Measurements from ENCODE around the gene KRT85. TPM values are rescaled to one million over a fixed set of nuclear protein-coding genes. Genes with fewer than 3 reads are reported as not detected.
A peak's percentile ranks its signal among the peaks of the same experiment; 100 is the strongest.

KRT85 gene
- total RNA-seq (2021) (not detected in 2 replicates), Bru-seq, nascent RNA (not detected), BruChase-seq, experiment 1, labeled RNA remaining after a 2-hour chase (not detected), BruChase-seq, experiment 2, labeled RNA remaining after a 6-hour chase (not detected)
- long read RNA-seq: 0 reads

DNA sequence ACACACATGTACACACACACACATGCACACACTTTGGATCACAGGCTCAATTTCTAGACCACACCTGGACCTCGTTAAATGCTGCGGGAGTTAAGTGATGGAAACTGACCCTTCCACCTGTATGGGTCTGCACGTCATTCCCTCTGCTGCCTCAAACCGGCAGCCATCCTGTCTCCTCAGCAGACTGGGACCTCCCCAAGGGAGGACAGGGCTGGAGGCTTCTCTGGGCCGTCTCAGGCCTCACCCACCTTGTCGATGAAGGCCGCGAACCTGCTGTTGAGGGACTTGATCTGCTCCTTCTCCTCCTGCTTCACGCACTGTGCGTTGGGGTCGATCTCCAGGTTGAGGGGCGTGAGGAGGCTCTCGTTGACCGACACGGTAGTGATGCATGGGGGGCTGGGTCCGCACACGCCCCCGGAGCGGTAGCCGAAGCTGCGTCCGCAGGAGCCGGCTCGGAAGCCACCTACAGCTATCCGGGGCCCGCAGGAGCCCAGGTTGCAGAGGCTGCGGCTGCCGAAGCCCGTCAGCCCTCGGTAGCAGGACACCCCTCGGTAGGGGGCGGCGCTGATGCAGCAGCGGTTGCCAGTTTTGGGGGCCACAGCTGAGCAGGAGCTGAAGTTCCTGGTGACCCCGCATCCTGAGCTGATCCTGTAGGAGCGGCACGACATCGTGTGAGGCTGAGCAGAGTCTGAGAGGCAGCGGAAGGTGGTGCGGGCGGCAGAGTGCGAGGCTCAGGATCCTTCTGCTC, at the start of gene KRT85:
KRT85 (minus strand) TSS at position 744 of the 748 bp plus-strand sequence; CDS start at position 668, 76 bp downstream.
- no peak within 1 kb of the TSS for H3K27ac ChIP-seq (ENCODE audit: low read depth, low read length, poor library complexity, severe bottlenecking)
- intact Hi-C loops (cut with micrococcal nuclease; ENCODE audit: unreplicated experiment): no loop called here
- no peaks in the 10 kb centered on the region for H3K27me3 ChIP-seq (replicated peaks; ENCODE audit: insufficient read depth, low read depth, low read length, poor library complexity)
- H3K4me1 ChIP-seq (ENCODE audit: insufficient read depth, low read length, poor library complexity, severe bottlenecking): no peaks in the 10 kb centered on the region
- POLR2A ChIA-PET (ENCODE audit: low non-redundant PET): no interaction called here
- no peak within 1 kb of the TSS for H3K4me3 ChIP-seq (ENCODE audit: low read depth, low read length, poor library complexity, severe bottlenecking)
- BruUV-seq (replicated peaks): no TSS peak
- no peak for DNase-seq (ENCODE audit: low spot score)
- TF ChIP-seq EZH2 (IDR thresholded peaks at IDR 0.05; ENCODE audit: borderline replicate concordance, low read depth, low read length, poor library complexity, severe bottlenecking): no peak
- TF ChIP-seq, protein P1, sequence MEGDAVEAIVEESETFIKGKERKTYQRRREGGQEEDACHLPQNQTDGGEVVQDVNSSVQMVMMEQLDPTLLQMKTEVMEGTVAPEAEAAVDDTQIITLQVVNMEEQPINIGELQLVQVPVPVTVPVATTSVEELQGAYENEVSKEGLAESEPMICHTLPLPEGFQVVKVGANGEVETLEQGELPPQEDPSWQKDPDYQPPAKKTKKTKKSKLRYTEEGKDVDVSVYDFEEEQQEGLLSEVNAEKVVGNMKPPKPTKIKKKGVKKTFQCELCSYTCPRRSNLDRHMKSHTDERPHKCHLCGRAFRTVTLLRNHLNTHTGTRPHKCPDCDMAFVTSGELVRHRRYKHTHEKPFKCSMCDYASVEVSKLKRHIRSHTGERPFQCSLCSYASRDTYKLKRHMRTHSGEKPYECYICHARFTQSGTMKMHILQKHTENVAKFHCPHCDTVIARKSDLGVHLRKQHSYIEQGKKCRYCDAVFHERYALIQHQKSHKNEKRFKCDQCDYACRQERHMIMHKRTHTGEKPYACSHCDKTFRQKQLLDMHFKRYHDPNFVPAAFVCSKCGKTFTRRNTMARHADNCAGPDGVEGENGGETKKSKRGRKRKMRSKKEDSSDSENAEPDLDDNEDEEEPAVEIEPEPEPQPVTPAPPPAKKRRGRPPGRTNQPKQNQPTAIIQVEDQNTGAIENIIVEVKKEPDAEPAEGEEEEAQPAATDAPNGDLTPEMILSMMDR (conservative IDR thresholded peaks at IDR 0.05; ENCODE audit: low read depth, low read length): no peak
- no peaks in the 10 kb centered on the region for H3K36me3 ChIP-seq (ENCODE audit: insufficient read depth, low read length, poor library complexity, severe bottlenecking)
- no peaks in the 10 kb centered on the region for H3K9me3 ChIP-seq (ENCODE audit: low read depth, low read length, poor library complexity, severe bottlenecking)
- CTCF ChIA-PET: no interaction called here

DNA sequence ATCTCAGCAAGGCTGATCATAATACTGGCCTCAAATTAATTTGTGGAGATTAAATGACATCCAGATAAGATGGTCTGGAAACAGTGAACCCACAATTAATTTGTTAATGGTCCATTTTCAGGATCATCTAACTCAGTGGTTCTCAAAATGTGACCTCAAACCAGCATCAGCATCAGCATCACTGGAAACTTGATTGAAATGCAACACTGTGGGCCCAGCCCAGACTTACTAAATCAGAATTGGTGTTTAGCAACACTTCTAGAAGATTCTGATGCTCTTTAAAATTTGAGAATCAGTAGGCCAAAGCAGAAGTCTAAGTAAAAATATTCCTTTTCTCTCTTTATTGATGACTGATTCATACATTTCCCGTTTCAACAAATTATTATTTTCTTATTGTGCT, 49.5 kb upstream of the KRT85 start:
- BruUV-seq (replicated peaks): no TSS peak
- no peak for DNase-seq (ENCODE audit: low spot score)
- ChIA-PET POLR2A (ENCODE audit: low non-redundant PET) (no interaction called here), CTCF (no interaction called here)
- Histone ChIP-seq H3K27ac (ENCODE audit: low read depth, low read length, poor library complexity, severe bottlenecking) (no peak overlapping the region), H3K4me3 (ENCODE audit: low read depth, low read length, poor library complexity, severe bottlenecking) (no peak overlapping the region), H3K9me3 (ENCODE audit: low read depth, low read length, poor library complexity, severe bottlenecking) (no peaks in the 10 kb centered on the region), H3K36me3 (ENCODE audit: insufficient read depth, low read length, poor library complexity, severe bottlenecking) (no peaks in the 10 kb centered on the region), H3K4me1 (ENCODE audit: insufficient read depth, low read length, poor library complexity, severe bottlenecking) (no peaks in the 10 kb centered on the region), H3K27me3 (replicated peaks; ENCODE audit: insufficient read depth, low read depth, low read length, poor library complexity) (no peaks in the 10 kb centered on the region)
- intact Hi-C loops (cut with micrococcal nuclease; ENCODE audit: unreplicated experiment): no loop called here
- no peak for TF ChIP-seq EZH2 (IDR thresholded peaks at IDR 0.05; ENCODE audit: borderline replicate concordance, low read depth, low read length, poor library complexity, severe bottlenecking)
- TF ChIP-seq, protein P1 (conservative IDR thresholded peaks at IDR 0.05; ENCODE audit: low read depth, low read length): no peak

DNA sequence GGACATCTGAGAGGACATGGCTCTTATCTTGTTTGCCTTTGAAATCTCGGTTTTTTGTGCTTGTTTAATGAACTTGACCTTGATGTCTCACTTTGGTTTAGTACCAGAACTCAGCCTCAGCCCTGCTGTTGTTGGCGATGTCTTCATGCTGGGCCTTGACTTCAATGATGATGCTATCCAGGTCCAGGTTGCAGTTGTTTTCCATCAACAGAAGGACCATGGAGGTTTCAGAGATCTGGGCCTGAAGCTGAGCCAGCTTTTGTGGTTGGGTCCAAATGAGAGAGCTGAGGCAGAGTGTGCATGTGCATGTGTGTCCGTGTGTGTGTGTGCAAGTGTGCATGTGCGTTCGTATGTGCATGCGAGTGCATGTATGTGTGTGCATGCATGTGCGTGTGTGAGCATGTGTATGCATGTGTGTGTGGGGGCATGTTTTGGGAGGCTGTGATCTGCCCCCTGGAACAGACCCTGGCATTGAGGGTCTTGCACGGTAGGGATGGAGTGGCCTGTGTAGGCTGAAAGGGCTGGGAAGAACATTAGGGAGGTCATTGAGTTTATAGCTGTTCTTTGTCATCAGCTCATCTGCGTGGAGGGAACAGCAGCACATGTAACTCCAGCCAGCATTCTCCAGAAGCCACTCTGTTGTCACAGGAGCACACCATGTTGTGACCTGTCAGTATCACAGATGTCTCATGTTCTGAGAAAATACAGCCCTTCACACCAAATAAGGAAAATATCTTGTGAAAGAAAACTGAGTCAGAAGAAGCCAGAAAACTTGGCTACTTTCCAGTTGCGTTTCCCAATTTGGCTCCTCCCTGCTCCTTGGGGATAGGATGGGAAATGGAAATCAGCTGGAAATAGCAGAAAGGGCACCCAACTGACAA, 48.8 kb upstream of the KRT85 start:
- Histone ChIP-seq H3K36me3 (ENCODE audit: insufficient read depth, low read length, poor library complexity, severe bottlenecking) (no peaks in the 10 kb centered on the region), H3K9me3 (ENCODE audit: low read depth, low read length, poor library complexity, severe bottlenecking) (no peaks in the 10 kb centered on the region), H3K27ac (ENCODE audit: low read depth, low read length, poor library complexity, severe bottlenecking) (no peak overlapping the region), H3K4me3 (ENCODE audit: low read depth, low read length, poor library complexity, severe bottlenecking) (no peak overlapping the region), H3K4me1 (ENCODE audit: insufficient read depth, low read length, poor library complexity, severe bottlenecking) (no peaks in the 10 kb centered on the region), H3K27me3 (replicated peaks; ENCODE audit: insufficient read depth, low read depth, low read length, poor library complexity) (no peaks in the 10 kb centered on the region)
- TF ChIP-seq EZH2 (IDR thresholded peaks at IDR 0.05; ENCODE audit: borderline replicate concordance, low read depth, low read length, poor library complexity, severe bottlenecking): no peak
- TF ChIP-seq, protein P1 (conservative IDR thresholded peaks at IDR 0.05; ENCODE audit: low read depth, low read length): no peak
- BruUV-seq (replicated peaks): no TSS peak
- DNase-seq (ENCODE audit: low spot score): peak; percentile 44
- ChIA-PET CTCF (no interaction called here), POLR2A (ENCODE audit: low non-redundant PET) (no interaction called here)
- intact Hi-C loops (cut with micrococcal nuclease; ENCODE audit: unreplicated experiment): no loop called here

All from A673 (cell line).